ENCODE results near the gene BAMBI.

The BAMBI gene

GRCh38 chr10:28679581-28680357, 2.4 kb downstream of the BAMBI start:
- Histone ChIP-seq H3K9ac (ENCODE audit: low read length) (no peak overlapping the region), H3K27me3 (ENCODE audit: control insufficient read depth, insufficient read depth, low read length) (peaks cover 7% of the 10 kb centered on the region), H3K4me3 (ENCODE audit: low read length) (peak overlapping the region; percentile 49), H3K36me3 (ENCODE audit: control insufficient read depth, insufficient read depth, low read length) (no peaks in the 10 kb centered on the region), H3K4me1 (ENCODE audit: control insufficient read depth, insufficient read depth, low read length) (peaks cover 2% of the 10 kb centered on the region), H3K27ac (ENCODE audit: low read depth, low read length) (no peak overlapping the region)

GRCh38 chr10:28680358-28680752, 3.0 kb downstream of the BAMBI start:
- no peaks in the 10 kb centered on the region for H3K36me3 ChIP-seq (ENCODE audit: control insufficient read depth, insufficient read depth, low read length)
- H3K4me3 ChIP-seq (ENCODE audit: low read length), result no peak overlapping the region
- H3K27me3 ChIP-seq (ENCODE audit: control insufficient read depth, insufficient read depth, low read length), result peaks cover 7% of the 10 kb centered on the region
- H3K4me1 ChIP-seq (ENCODE audit: control insufficient read depth, insufficient read depth, low read length), result peaks cover 2% of the 10 kb centered on the region
- no peak overlapping the region for H3K27ac ChIP-seq (ENCODE audit: low read depth, low read length)
- no peak overlapping the region for H3K9ac ChIP-seq (ENCODE audit: low read length)

- peaks cover 7% of the 10 kb centered on the region for H3K27me3 ChIP-seq (ENCODE audit: control insufficient read depth, insufficient read depth, low read length)
- H3K27ac ChIP-seq (ENCODE audit: low read depth, low read length), result no peak overlapping the region
- H3K36me3 ChIP-seq (ENCODE audit: control insufficient read depth, insufficient read depth, low read length), result no peaks in the 10 kb centered on the region
- H3K4me3 ChIP-seq (ENCODE audit: low read length), result no peak overlapping the region
- peaks cover 2% of the 10 kb centered on the region for H3K4me1 ChIP-seq (ENCODE audit: control insufficient read depth, insufficient read depth, low read length)
- no peak overlapping the region for H3K9ac ChIP-seq (ENCODE audit: low read length)
Measured at GRCh38 chr10:28681291-28681763, 4.0 kb downstream of the BAMBI start.

GRCh38 chr10:28681928-28682750, 4.8 kb downstream of the BAMBI start:
- H3K27ac ChIP-seq (ENCODE audit: low read depth, low read length), result no peak overlapping the region
- H3K9ac ChIP-seq (ENCODE audit: low read length), result no peak overlapping the region
- peaks cover 2% of the 10 kb centered on the region for H3K4me1 ChIP-seq (ENCODE audit: control insufficient read depth, insufficient read depth, low read length)
- peaks cover 5% of the 10 kb centered on the region for H3K27me3 ChIP-seq (ENCODE audit: control insufficient read depth, insufficient read depth, low read length)
- no peak overlapping the region for H3K4me3 ChIP-seq (ENCODE audit: low read length)
- H3K36me3 ChIP-seq (ENCODE audit: control insufficient read depth, insufficient read depth, low read length), result no peaks in the 10 kb centered on the region

- H3K9ac ChIP-seq (ENCODE audit: low read length), result no peak overlapping the region
- H3K36me3 ChIP-seq (ENCODE audit: control insufficient read depth, insufficient read depth, low read length), result no peaks in the 10 kb centered on the region
- H3K4me1 ChIP-seq (ENCODE audit: control insufficient read depth, insufficient read depth, low read length), result peaks cover 2% of the 10 kb centered on the region
- H3K27me3 ChIP-seq (ENCODE audit: control insufficient read depth, insufficient read depth, low read length), result peaks cover 5% of the 10 kb centered on the region
- H3K27ac ChIP-seq (ENCODE audit: low read depth, low read length), result no peak overlapping the region
- H3K4me3 ChIP-seq (ENCODE audit: low read length), result no peak overlapping the region
Measured at GRCh38 chr10:28684157-28684985, 7.0 kb downstream of the BAMBI start.

- Histone ChIP-seq H3K4me1 (ENCODE audit: control insufficient read depth, insufficient read depth, low read length) (no peaks in the 10 kb centered on the region), H3K9ac (ENCODE audit: low read length) (no peak overlapping the region), H3K4me3 (ENCODE audit: low read length) (no peak overlapping the region), H3K36me3 (ENCODE audit: control insufficient read depth, insufficient read depth, low read length) (no peaks in the 10 kb centered on the region), H3K27ac (ENCODE audit: low read depth, low read length) (no peak overlapping the region), H3K27me3 (ENCODE audit: control insufficient read depth, insufficient read depth, low read length) (peaks cover 5% of the 10 kb centered on the region)
Measured at GRCh38 chr10:28684986-28685580, 7.8 kb downstream of the BAMBI start.

GRCh38 chr10:28685717-28686116, 8.4 kb downstream of the BAMBI start:
- H3K27ac ChIP-seq (ENCODE audit: low read depth, low read length), result no peak overlapping the region
- H3K4me1 ChIP-seq (ENCODE audit: control insufficient read depth, insufficient read depth, low read length), result no peaks in the 10 kb centered on the region
- no peak overlapping the region for H3K9ac ChIP-seq (ENCODE audit: low read length)
- H3K4me3 ChIP-seq (ENCODE audit: low read length), result no peak overlapping the region
- no peaks in the 10 kb centered on the region for H3K36me3 ChIP-seq (ENCODE audit: control insufficient read depth, insufficient read depth, low read length)
- H3K27me3 ChIP-seq (ENCODE audit: control insufficient read depth, insufficient read depth, low read length), result peaks cover 5% of the 10 kb centered on the region

GRCh38 chr10:28686835-28687682, 9.7 kb downstream of the BAMBI start:
- Histone ChIP-seq H3K9ac (ENCODE audit: low read length) (no peak overlapping the region), H3K4me1 (ENCODE audit: control insufficient read depth, insufficient read depth, low read length) (no peaks in the 10 kb centered on the region), H3K4me3 (ENCODE audit: low read length) (no peak overlapping the region), H3K27ac (ENCODE audit: low read depth, low read length) (no peak overlapping the region), H3K27me3 (ENCODE audit: control insufficient read depth, insufficient read depth, low read length) (no peaks in the 10 kb centered on the region), H3K36me3 (ENCODE audit: control insufficient read depth, insufficient read depth, low read length) (no peaks in the 10 kb centered on the region)

- no peak overlapping the region for H3K9ac ChIP-seq (ENCODE audit: low read length)
- no peaks in the 10 kb centered on the region for H3K27me3 ChIP-seq (ENCODE audit: control insufficient read depth, insufficient read depth, low read length)
- H3K36me3 ChIP-seq (ENCODE audit: control insufficient read depth, insufficient read depth, low read length), result no peaks in the 10 kb centered on the region
- no peak overlapping the region for H3K27ac ChIP-seq (ENCODE audit: low read depth, low read length)
- H3K4me1 ChIP-seq (ENCODE audit: control insufficient read depth, insufficient read depth, low read length), result no peaks in the 10 kb centered on the region
- H3K4me3 ChIP-seq (ENCODE audit: low read length), result no peak overlapping the region
Measured at GRCh38 chr10:28687683-28688001, 10.3 kb downstream of the BAMBI start.

- H3K4me1 ChIP-seq (ENCODE audit: control insufficient read depth, insufficient read depth, low read length), result no peaks in the 10 kb centered on the region
- no peak overlapping the region for H3K4me3 ChIP-seq (ENCODE audit: low read length)
- H3K27me3 ChIP-seq (ENCODE audit: control insufficient read depth, insufficient read depth, low read length), result no peaks in the 10 kb centered on the region
- H3K9ac ChIP-seq (ENCODE audit: low read length), result no peak overlapping the region
- no peaks in the 10 kb centered on the region for H3K36me3 ChIP-seq (ENCODE audit: control insufficient read depth, insufficient read depth, low read length)
- no peak overlapping the region for H3K27ac ChIP-seq (ENCODE audit: low read depth, low read length)
Measured at GRCh38 chr10:28690545-28690944, 13.2 kb downstream of the BAMBI start.

GRCh38 chr10:28691187-28691694, 13.9 kb downstream of the BAMBI start:
- H3K36me3 ChIP-seq (ENCODE audit: control insufficient read depth, insufficient read depth, low read length), result no peaks in the 10 kb centered on the region
- H3K9ac ChIP-seq (ENCODE audit: low read length), result no peak overlapping the region
- H3K27me3 ChIP-seq (ENCODE audit: control insufficient read depth, insufficient read depth, low read length), result no peaks in the 10 kb centered on the region
- H3K4me1 ChIP-seq (ENCODE audit: control insufficient read depth, insufficient read depth, low read length), result no peaks in the 10 kb centered on the region
- H3K27ac ChIP-seq (ENCODE audit: low read depth, low read length), result no peak overlapping the region
- no peak overlapping the region for H3K4me3 ChIP-seq (ENCODE audit: low read length)
